Muscle layer of duodenum (tissue), 2 donors: Measurements from ENCODE around the gene LRRC74A.
A peak's percentile ranks its signal among the peaks of the same experiment; 100 is the strongest.

Experiments
- H3K27ac ChIP-seq: one replicate; pipeline ENCODE4 v1.7.0; 2013; ENCODE audit warnings: mild to moderate bottlenecking, low read length
- H3K27me3 ChIP-seq: one replicate; pipeline ENCODE4 v1.7.0; 2013; ENCODE audit warnings: low read depth, mild to moderate bottlenecking, control low read depth, low read length
- H3K36me3 ChIP-seq, 2 donors: one replicate each; pipeline ENCODE4 v1.7.0; 2013; ENCODE audit warnings: low read length in 2 of 2, control low read depth in 1 of 2, mild to moderate bottlenecking in 1 of 2; ENCODE audit not compliant: insufficient read depth in 2 of 2, control insufficient read depth in 1 of 2
- H3K4me1 ChIP-seq, 2 donors: one replicate each; pipeline ENCODE4 v1.7.0; 2013; ENCODE audit warnings: low read length in 2 of 2, mild to moderate bottlenecking in 2 of 2, control low read depth in 1 of 2, moderate library complexity in 1 of 2; ENCODE audit not compliant: insufficient read depth in 2 of 2, control insufficient read depth in 1 of 2
- H3K4me3 ChIP-seq, 2 donors: one replicate each; pipeline ENCODE4 v1.7.0; 2013; ENCODE audit warnings: low read length in 2 of 2, low read depth in 1 of 2, mild to moderate bottlenecking in 1 of 2
- H3K9me3 ChIP-seq, 2 donors: one replicate each; pipeline ENCODE4 v1.7.0; 2013; ENCODE audit warnings: low read length in 2 of 2, control low read depth in 1 of 2, mild to moderate bottlenecking in 1 of 2; ENCODE audit not compliant: control insufficient read depth in 1 of 2
- donor health status: healthy.

LRRC74A gene

DNA sequence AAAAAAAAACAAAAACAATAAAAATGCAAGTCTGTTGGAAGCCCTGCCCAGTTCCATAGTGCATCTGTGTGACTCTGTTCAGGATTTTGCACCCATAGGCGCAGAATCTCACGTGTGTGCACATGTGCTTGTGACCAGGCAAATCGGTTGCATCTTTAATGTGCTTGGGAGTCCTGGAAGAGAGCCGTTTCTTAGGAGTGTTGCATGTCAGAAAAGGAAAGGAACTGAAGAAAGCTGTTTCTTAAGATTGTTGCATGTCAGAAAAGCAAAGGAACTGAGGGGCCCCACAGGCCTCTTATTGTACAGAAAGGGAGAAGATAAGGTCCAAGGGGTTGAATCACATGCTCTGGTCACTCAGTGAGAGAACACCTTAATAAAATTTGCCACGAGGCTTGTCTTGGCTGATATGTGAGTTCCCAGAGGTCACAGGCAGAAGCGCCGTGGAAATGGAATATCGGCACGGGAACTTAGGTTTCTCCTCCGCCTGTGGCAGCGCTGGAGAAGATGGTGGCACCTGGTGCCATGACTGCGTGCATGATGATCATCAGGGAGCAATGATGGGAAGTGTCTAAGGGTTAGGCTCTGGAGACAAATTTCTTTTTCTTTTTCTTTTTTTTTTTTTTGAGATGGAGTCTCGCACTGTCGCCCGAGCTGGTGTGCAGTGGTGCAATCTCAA, 90.0 kb downstream of the LRRC74A start:
- H3K27ac ChIP-seq, result no peak overlapping the region
- no peak overlapping the region for H3K4me3 ChIP-seq
- peaks cover 27 to 56% of the 10 kb centered on the region in 2 donors for H3K4me1 ChIP-seq
- no peaks in the 10 kb centered on the region for H3K9me3 ChIP-seq
- H3K36me3 ChIP-seq, result peaks cover 0 to 5% of the 10 kb centered on the region in 2 donors
- no peaks in the 10 kb centered on the region for H3K27me3 ChIP-seq

DNA sequence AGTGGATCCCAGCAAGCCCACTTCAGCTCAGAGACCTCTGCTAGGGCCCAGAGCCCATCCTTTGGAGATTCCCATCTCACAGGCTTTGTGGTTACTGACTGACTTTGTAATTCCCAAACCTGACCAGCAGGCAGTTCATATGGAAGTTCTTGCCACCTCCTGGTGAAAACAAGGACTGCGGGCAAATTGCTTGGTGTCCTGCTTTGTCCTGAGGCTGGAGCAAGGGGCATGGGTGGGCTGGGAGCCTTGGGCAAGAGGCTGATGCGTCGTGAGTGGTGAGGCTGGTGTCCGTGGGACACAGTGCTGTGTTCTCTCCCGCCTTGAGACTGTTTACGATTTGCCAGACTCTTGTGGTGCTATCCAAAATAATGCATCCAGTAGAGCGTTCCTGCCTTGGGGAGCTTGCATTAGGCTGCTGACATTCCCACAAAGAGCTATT, 91.0 kb downstream of the LRRC74A start:
- no peaks in the 10 kb centered on the region for H3K27me3 ChIP-seq

GRCh38 chr14:76917745-76918255, 91.6 kb downstream of the LRRC74A start:
- Histone ChIP-seq H3K4me3 (peak overlapping the region in 1 of 2 donors; percentile 49), H3K36me3 (peaks cover 0 to 5% of the 10 kb centered on the region in 2 donors), H3K27me3 (no peaks in the 10 kb centered on the region), H3K4me1 (peaks cover 27 to 58% of the 10 kb centered on the region in 2 donors), H3K27ac (peak overlapping the region; percentile 76), H3K9me3 (no peaks in the 10 kb centered on the region)

More for the DNA sequence above, 91.0 kb downstream of the LRRC74A start:
- peaks cover 0 to 5% of the 10 kb centered on the region in 2 donors for H3K36me3 ChIP-seq
- H3K4me1 ChIP-seq, result peaks cover 27 to 56% of the 10 kb centered on the region in 2 donors
- H3K4me3 ChIP-seq, result no peak overlapping the region
- peak overlapping the region; percentile 76 for H3K27ac ChIP-seq
- no peaks in the 10 kb centered on the region for H3K9me3 ChIP-seq

- Histone ChIP-seq H3K4me1 (peaks cover 27 to 60% of the 10 kb centered on the region in 2 donors), H3K36me3 (peaks cover 0 to 5% of the 10 kb centered on the region in 2 donors), H3K27ac (peak overlapping the region; percentile 76), H3K9me3 (no peaks in the 10 kb centered on the region), H3K27me3 (no peaks in the 10 kb centered on the region), H3K4me3 (peak overlapping the region in 1 of 2 donors; percentile 49)
Observed at GRCh38 chr14:76918256-76918781, 92.1 kb downstream of the LRRC74A start.

GRCh38 chr14:76918782-76919394, 92.7 kb downstream of the LRRC74A start:
- Histone ChIP-seq H3K4me1 (peaks cover 21 to 55% of the 10 kb centered on the region in 2 donors), H3K27me3 (no peaks in the 10 kb centered on the region), H3K27ac (peak overlapping the region; percentile 94), H3K36me3 (peaks cover 0 to 5% of the 10 kb centered on the region in 2 donors), H3K9me3 (no peaks in the 10 kb centered on the region), H3K4me3 (peak overlapping the region in 1 of 2 donors; percentile 49)
